ENCODE measurements around the gene RNF208. TPM values are rescaled to one million over a fixed set of nuclear protein-coding genes. Genes with fewer than 3 reads are reported as not detected.

Gene RNF208
- total RNA-seq, 1 donor: not detected

DNA sequence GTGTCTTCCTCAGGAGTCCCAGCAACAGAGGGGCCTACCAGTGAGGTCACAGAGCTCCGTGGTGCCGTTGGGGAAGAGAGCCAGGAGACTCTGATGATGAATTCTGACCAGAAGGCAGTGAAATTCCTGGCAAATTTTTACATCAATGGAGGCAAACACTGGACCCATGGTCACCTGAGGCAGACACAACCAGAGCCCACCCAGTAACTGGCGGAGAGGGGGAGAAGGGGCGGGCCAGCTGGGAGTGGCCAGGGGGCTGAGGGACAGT, 29.1 kb upstream of the RNF208 start, which contains the start of gene STPG3:
TSS of gene STPG3 (plus strand) at position 93 of the 268 bp plus-strand sequence. CDS start at position 94, 1 bp downstream.
- Histone ChIP-seq H3K4me3 (ENCODE audit: insufficient read depth, low read length) (no peak within 1 kb of the TSS), H3K36me3 (ENCODE audit: insufficient read depth, low read length) (no peaks in the 10 kb centered on the region), H3K4me2 (ENCODE audit: insufficient read depth, low read length) (no peak within 1 kb of the TSS), H3K79me2 (ENCODE audit: insufficient read depth, low read length) (peaks cover 8% of the 10 kb centered on the region), H3K27ac (ENCODE audit: low read depth, low read length) (no peak within 1 kb of the TSS), H3K4me1 (ENCODE audit: insufficient read depth, low read length) (peaks cover 9% of the 10 kb centered on the region), H4K20me1 (ENCODE audit: insufficient read depth, low read length) (peaks cover 4% of the 10 kb centered on the region), H3K9me3 (ENCODE audit: low read depth, low read length) (no peaks in the 10 kb centered on the region), H2AFZ (ENCODE audit: low read length) (no peak within 1 kb of the TSS), H3K27me3 (ENCODE audit: insufficient read depth, low read length) (peaks cover 5% of the 10 kb centered on the region)
- TF ChIP-seq, protein P1, sequence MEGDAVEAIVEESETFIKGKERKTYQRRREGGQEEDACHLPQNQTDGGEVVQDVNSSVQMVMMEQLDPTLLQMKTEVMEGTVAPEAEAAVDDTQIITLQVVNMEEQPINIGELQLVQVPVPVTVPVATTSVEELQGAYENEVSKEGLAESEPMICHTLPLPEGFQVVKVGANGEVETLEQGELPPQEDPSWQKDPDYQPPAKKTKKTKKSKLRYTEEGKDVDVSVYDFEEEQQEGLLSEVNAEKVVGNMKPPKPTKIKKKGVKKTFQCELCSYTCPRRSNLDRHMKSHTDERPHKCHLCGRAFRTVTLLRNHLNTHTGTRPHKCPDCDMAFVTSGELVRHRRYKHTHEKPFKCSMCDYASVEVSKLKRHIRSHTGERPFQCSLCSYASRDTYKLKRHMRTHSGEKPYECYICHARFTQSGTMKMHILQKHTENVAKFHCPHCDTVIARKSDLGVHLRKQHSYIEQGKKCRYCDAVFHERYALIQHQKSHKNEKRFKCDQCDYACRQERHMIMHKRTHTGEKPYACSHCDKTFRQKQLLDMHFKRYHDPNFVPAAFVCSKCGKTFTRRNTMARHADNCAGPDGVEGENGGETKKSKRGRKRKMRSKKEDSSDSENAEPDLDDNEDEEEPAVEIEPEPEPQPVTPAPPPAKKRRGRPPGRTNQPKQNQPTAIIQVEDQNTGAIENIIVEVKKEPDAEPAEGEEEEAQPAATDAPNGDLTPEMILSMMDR (IDR thresholded peaks at IDR 0.05; ENCODE audit: extremely low read depth, low read depth, low read length): no peak
- DNase-seq (ENCODE audit: insufficient read length, low spot score, missing footprints): peak; percentile 92

DNA sequence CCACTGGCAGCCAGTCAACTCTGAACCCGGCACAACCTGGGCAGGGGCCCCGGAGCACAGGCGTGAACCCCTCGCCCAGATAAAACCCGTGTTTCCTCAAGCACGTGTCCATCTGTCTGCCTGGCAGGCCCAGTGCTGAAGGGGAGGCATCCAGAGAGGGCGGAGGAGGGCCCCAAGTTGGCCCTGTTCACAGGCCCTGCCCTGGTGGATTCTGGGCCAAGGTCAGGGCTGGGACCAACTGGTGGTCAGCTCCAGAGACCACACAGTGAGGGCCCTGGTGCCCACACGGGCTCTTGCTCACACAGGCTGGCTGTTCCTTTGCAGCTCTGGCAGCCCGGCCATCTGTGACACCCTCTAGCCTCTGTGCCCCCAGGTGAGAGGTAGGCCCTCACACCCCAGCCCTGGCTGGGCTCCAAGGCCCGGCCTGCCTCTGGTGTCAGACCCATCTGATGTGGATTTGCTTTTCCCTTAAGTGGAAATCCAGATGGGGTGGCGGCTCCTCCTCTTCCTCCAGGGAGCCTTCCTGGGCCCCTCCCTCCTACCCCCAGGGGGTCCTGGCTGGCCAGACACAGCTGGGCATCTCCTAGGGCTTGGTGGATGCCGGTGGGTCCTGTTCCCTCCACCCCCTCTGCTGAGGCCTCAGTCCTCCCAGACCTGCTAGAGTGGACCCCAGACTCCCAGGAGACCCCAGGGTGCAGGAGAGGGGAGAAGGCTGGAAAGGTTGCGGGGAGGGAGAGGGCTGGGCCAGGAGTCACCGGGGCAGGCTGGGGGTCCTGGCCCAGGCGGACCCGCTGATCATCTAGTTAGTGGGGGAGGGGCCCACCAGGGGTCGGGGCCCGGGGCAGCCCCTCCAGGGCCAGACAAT, 28.5 kb upstream of the RNF208 start:
- H4K20me1 ChIP-seq (ENCODE audit: insufficient read depth, low read length): no peaks in the 10 kb centered on the region
- no peak overlapping the region for H2AFZ ChIP-seq (ENCODE audit: low read length)
- H3K9me3 ChIP-seq (ENCODE audit: low read depth, low read length): no peaks in the 10 kb centered on the region
- no peaks in the 10 kb centered on the region for H3K36me3 ChIP-seq (ENCODE audit: insufficient read depth, low read length)
- peak; percentile 81 for DNase-seq (ENCODE audit: insufficient read length, low spot score, missing footprints)
- TF ChIP-seq, protein P1 (IDR thresholded peaks at IDR 0.05; ENCODE audit: extremely low read depth, low read depth, low read length): no peak
- peaks cover 4% of the 10 kb centered on the region for H3K4me1 ChIP-seq (ENCODE audit: insufficient read depth, low read length)
- H3K79me2 ChIP-seq (ENCODE audit: insufficient read depth, low read length): peaks cover 3% of the 10 kb centered on the region
- no peak overlapping the region for H3K27ac ChIP-seq (ENCODE audit: low read depth, low read length)
- H3K27me3 ChIP-seq (ENCODE audit: insufficient read depth, low read length): peaks cover 5% of the 10 kb centered on the region
- no peak overlapping the region for H3K4me2 ChIP-seq (ENCODE audit: insufficient read depth, low read length)
- no peak overlapping the region for H3K4me3 ChIP-seq (ENCODE audit: insufficient read depth, low read length)

DNA sequence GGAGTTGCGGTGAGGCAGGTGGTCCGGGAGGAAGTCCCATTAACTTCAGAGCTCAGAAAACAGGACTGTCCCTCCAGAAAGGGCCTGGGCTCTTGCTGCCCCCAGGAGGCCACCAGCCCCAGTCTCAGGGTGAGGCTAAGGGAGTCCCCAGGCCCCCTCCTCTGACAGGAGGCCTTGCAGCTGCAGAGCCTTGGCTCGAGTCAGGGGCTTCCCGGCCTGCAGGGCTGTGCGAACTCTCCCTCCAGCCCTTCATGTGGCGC, 25.8 kb upstream of the RNF208 start:
- TF ChIP-seq, protein P1 (IDR thresholded peaks at IDR 0.05; ENCODE audit: extremely low read depth, low read depth, low read length): no peak
- DNase-seq (ENCODE audit: insufficient read length, low spot score, missing footprints): peak; percentile 50
- H3K4me2 ChIP-seq (ENCODE audit: insufficient read depth, low read length): no peak overlapping the region
- H3K27ac ChIP-seq (ENCODE audit: low read depth, low read length): no peak overlapping the region
- H3K9me3 ChIP-seq (ENCODE audit: low read depth, low read length): no peaks in the 10 kb centered on the region
- peaks cover 5% of the 10 kb centered on the region for H3K27me3 ChIP-seq (ENCODE audit: insufficient read depth, low read length)
- peaks cover 9% of the 10 kb centered on the region for H3K36me3 ChIP-seq (ENCODE audit: insufficient read depth, low read length)
- H3K4me3 ChIP-seq (ENCODE audit: insufficient read depth, low read length): no peak overlapping the region
- no peak overlapping the region for H2AFZ ChIP-seq (ENCODE audit: low read length)
- peaks cover 18% of the 10 kb centered on the region for H4K20me1 ChIP-seq (ENCODE audit: insufficient read depth, low read length)
- peaks cover 10% of the 10 kb centered on the region for H3K79me2 ChIP-seq (ENCODE audit: insufficient read depth, low read length)
- no peaks in the 10 kb centered on the region for H3K4me1 ChIP-seq (ENCODE audit: insufficient read depth, low read length)

DNA sequence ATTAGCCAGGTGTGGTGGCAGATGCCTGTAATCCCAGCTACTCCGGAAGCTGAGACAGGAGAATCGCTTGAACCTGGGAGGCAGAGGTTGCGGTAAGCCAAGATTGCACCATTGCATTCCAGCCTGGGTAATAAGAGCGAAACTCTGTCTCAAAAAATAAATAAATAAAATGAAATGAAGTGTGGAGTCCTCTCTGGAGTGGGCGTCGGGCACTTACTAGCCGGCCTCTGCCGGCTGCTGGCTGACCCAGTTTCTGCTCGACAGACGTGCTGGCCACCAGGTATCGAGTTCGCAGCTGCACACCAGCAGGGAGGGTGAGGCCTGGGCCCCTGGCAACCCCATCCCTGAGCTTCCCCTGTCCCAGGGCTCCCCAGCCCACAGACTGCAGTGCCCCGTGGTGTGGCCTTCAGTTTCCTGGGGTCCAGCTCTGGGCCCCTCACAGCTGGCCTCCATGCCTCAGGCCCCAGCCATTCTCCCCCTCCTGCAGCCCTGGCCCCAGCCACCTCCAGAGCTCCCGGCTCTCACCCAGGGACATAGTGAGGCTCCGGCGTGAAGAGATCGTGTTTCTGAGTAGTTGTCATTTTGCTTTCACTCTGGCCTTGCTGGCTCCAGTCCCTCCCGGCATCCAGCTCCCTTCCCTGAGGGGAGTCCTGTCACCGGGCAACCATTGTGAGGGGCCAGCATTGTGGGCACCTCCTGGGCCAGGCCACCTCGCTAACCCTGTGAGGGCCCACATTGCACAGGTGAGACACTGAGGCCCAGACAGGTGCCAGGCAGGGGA, 25.3 kb upstream of the RNF208 start:
- Histone ChIP-seq H3K4me3 (ENCODE audit: insufficient read depth, low read length) (peak overlapping the region; percentile 37), H4K20me1 (ENCODE audit: insufficient read depth, low read length) (peaks cover 24% of the 10 kb centered on the region), H3K27me3 (ENCODE audit: insufficient read depth, low read length) (peaks cover 5% of the 10 kb centered on the region), H3K36me3 (ENCODE audit: insufficient read depth, low read length) (peaks cover 14% of the 10 kb centered on the region), H3K27ac (ENCODE audit: low read depth, low read length) (no peak overlapping the region), H2AFZ (ENCODE audit: low read length) (no peak overlapping the region), H3K79me2 (ENCODE audit: insufficient read depth, low read length) (peaks cover 15% of the 10 kb centered on the region), H3K9me3 (ENCODE audit: low read depth, low read length) (no peaks in the 10 kb centered on the region), H3K4me1 (ENCODE audit: insufficient read depth, low read length) (peaks cover 5% of the 10 kb centered on the region), H3K4me2 (ENCODE audit: insufficient read depth, low read length) (peak overlapping the region; percentile 32)
- TF ChIP-seq, protein P1 (IDR thresholded peaks at IDR 0.05; ENCODE audit: extremely low read depth, low read depth, low read length): no peak
- peak; percentile 83 for DNase-seq (ENCODE audit: insufficient read length, low spot score, missing footprints)
